Measurements from ENCODE around the gene NUDT4B.
"Not testable (repeated sequence)": the region's sequence is repeated elsewhere in the genome, so short reads cannot be mapped to it uniquely, and the experiment has no call there.

DNA sequence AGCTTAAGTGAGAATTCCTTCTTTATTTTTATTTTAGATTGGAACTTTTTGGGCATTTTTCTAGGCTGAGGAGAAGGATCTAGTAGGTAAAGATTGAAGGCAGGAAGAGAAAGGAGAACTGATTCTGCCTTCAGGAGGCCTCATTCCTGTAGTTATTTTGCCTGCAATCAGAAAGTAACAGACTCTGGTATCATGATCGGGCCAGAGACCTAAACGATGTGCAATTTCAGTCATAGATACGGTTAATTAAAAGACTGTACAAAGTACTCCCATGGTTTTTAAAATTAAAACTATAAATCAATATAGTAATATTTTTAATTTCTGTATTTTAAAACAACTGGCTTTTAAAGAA, 14.3 kb upstream of the NUDT4B start:
- TF ChIP-seq ZBTB49 (tag by site-specific recombination; IDR thresholded peaks at IDR 0.05; ENCODE audit: low read depth); CTCF (tag by site-specific recombination; IDR thresholded peaks at IDR 0.05); ZNF792 (tag by site-specific recombination; IDR thresholded peaks at IDR 0.05); ELK4 (IDR thresholded peaks at IDR 0.05; ENCODE audit: borderline replicate concordance, low read depth, low read length): not testable (repeated sequence)

Data from HEK293 (cell line).